IPS-18a (cell line): ENCODE results near the gene DZIP1.
"Not testable (repeated sequence)": the region's sequence is repeated elsewhere in the genome, so short reads cannot be mapped to it uniquely, and the experiment has no call there.

ENCODE experiments used
- H3K27ac ChIP-seq: one replicate; pipeline ENCODE4 v1.5.1; 2013; ENCODE audit warnings: low read length
- H3K27me3 ChIP-seq: one replicate; pipeline ENCODE4 v1.6.1; 2013; ENCODE audit warnings: mild to moderate bottlenecking, low read length; ENCODE audit not compliant: control insufficient read depth, insufficient read depth
- H3K36me3 ChIP-seq: one replicate; pipeline ENCODE4 v1.6.1; 2013; ENCODE audit warnings: low read depth, low read length; ENCODE audit not compliant: control insufficient read depth
- H3K4me1 ChIP-seq: one replicate; pipeline ENCODE4 v1.6.1; 2013; ENCODE audit warnings: low read depth, low read length; ENCODE audit not compliant: control insufficient read depth
- H3K4me3 ChIP-seq: one replicate; pipeline ENCODE4 v1.5.1; 2013; ENCODE audit warnings: low read length
- H3K9ac ChIP-seq: one replicate; pipeline ENCODE4 v1.6.1; 2013; ENCODE audit warnings: mild to moderate bottlenecking, low read length, moderate library complexity
- H3K9me3 ChIP-seq: one replicate; pipeline ENCODE4 v1.6.1; 2013; ENCODE audit warnings: low read depth, low read length; ENCODE audit not compliant: control insufficient read depth

DZIP1 gene

DNA sequence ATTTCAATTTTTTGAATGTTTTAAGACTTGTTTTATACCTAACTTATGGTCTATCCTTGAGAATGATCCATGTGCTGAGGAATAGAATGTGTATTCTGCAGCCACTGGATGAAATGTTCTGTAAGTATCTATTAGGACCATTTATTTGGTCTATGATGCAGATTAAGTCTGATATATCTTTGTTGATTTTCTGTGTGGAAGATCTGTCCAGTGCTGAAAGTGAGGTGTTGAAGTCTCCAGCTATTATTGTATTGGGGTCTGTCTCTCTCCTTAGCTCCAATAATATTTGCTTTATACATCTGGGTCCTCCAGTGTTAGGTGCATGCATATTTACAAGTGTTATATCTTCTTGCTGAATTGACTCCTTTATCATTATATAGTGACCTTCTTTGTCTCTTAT is 22.7 kb upstream of the DZIP1 start:
- not testable (repeated sequence) for H3K4me1 ChIP-seq, H3K36me3 ChIP-seq, H3K27ac ChIP-seq, H3K27me3 ChIP-seq, H3K4me3 ChIP-seq, H3K9ac ChIP-seq
- H3K9me3 ChIP-seq, result peaks cover 23% of the 10 kb centered on the region

GRCh38 chr13:95660981-95661581 is 16.6 kb upstream of the DZIP1 start:
- peaks cover 10% of the 10 kb centered on the region for H3K9me3 ChIP-seq
- H3K9ac ChIP-seq, result no peak overlapping the region
- no peak overlapping the region for H3K4me3 ChIP-seq
- no peaks in the 10 kb centered on the region for H3K36me3 ChIP-seq
- no peaks in the 10 kb centered on the region for H3K27me3 ChIP-seq
- H3K27ac ChIP-seq, result no peak overlapping the region
- H3K4me1 ChIP-seq, result no peaks in the 10 kb centered on the region

GRCh38 chr13:95659500-95659899 is 15.0 kb upstream of the DZIP1 start:
- Histone ChIP-seq H3K9ac (no peak overlapping the region), H3K36me3 (no peaks in the 10 kb centered on the region), H3K27me3 (no peaks in the 10 kb centered on the region), H3K27ac (no peak overlapping the region), H3K9me3 (no peaks in the 10 kb centered on the region), H3K4me3 (no peak overlapping the region), H3K4me1 (no peaks in the 10 kb centered on the region)

DNA sequence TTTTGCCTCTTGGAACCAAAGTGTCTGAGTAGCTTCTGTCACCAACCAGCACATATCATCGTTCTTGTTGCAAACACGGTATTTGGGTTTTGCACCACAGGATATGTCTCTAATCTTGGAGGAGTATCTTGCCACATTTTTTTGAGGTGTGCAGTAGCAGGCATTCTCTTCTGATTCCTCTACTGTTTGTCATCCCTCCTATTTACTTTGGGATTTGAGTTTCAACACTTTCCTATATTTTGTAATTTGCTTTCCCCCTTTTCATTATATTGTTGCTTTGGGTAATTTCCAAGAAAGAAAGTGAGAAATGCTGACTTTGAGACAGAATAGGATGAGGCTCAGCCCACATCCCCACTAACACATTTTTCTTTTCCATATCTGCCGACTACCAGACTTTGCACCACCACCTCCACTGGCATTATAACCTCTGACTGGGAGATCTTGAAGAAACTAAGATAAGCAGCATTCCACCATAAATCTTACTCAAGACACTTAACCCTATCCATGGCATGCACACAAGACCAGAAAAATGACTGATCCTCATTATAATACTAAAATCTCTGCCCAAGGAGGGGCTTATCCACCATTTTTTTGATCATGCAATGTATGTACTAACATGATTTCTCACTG is 12.0 kb upstream of the DZIP1 start:
- no peaks in the 10 kb centered on the region for H3K27me3 ChIP-seq
- H3K4me3 ChIP-seq, result no peak overlapping the region
- no peak overlapping the region for H3K9ac ChIP-seq
- peaks cover 4% of the 10 kb centered on the region for H3K4me1 ChIP-seq
- H3K9me3 ChIP-seq, result no peaks in the 10 kb centered on the region
- no peak overlapping the region for H3K27ac ChIP-seq
- H3K36me3 ChIP-seq, result no peaks in the 10 kb centered on the region

DNA sequence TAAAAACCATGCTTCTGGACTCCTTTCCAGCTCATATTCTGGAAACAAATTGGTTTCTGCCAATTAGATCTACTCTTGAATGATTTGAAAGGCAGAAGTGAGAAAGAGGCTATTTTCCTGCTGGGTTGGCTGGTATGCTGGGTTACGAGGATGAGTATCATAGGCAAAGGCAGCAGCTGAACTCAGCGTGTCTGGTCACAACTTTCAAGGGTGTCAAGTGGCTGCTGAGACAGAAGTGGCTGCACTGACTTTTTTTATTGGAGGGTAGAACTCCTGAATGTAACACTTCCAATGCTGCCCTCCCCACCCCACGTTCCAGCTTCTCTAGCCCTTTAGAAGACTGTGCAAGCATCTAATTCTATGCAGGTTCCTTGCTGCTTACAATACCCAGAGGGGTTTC is 8.3 kb upstream of the DZIP1 start:
- Histone ChIP-seq H3K4me3 (no peak overlapping the region), H3K9me3 (no peaks in the 10 kb centered on the region), H3K36me3 (no peaks in the 10 kb centered on the region), H3K4me1 (peaks cover 4% of the 10 kb centered on the region), H3K27me3 (no peaks in the 10 kb centered on the region), H3K27ac (no peak overlapping the region), H3K9ac (no peak overlapping the region)

DNA sequence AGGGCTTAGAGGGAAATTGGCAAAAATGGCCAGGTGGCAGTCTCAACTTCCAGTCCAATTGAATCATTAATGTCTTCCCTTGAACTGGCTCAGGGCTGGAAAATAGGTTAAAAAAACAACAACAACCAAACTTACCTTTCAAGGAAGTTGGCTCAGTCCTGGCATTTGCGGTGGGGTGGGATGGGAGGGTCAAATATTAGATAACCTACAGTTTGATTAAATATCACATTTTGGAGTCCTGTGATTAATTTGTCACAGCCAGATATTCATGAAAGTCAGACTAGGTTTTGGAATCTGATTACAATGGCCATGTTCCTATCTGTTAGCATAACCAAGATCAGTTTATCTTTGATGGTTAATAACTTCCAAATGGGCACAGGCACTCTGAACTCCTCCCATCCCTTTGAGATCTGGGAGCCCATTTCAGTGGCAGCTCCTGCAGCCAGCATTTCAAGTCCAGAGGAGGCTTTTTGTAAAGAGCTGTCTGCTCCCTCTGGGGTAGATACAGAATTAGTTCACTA is 7.8 kb upstream of the DZIP1 start:
- Histone ChIP-seq H3K4me3 (no peak overlapping the region), H3K27ac (no peak overlapping the region), H3K36me3 (no peaks in the 10 kb centered on the region), H3K9me3 (no peaks in the 10 kb centered on the region), H3K27me3 (no peaks in the 10 kb centered on the region), H3K9ac (no peak overlapping the region), H3K4me1 (peaks cover 4% of the 10 kb centered on the region)

DNA sequence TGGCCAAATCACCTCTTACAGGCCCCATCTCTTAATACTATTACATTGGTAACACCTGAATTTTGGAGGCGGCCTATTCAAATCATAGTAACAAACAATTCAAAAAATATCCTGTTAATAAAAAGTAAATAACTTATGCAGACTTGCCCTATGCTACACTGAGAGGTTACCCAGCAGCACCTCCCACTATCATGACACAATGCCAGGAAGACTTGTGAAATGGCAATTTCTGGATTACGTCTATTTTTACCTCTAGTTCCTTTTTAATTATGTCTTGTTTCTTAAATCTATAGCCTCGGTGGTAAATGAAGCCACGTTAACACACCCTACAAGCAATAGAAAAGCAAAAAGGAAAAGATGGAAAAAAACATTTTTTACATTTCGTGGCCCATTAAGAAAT is 6.2 kb upstream of the DZIP1 start:
- Histone ChIP-seq H3K36me3 (no peaks in the 10 kb centered on the region), H3K27ac (no peak overlapping the region), H3K27me3 (no peaks in the 10 kb centered on the region), H3K4me3 (no peak overlapping the region), H3K9ac (no peak overlapping the region), H3K9me3 (no peaks in the 10 kb centered on the region), H3K4me1 (peaks cover 4% of the 10 kb centered on the region)

DNA sequence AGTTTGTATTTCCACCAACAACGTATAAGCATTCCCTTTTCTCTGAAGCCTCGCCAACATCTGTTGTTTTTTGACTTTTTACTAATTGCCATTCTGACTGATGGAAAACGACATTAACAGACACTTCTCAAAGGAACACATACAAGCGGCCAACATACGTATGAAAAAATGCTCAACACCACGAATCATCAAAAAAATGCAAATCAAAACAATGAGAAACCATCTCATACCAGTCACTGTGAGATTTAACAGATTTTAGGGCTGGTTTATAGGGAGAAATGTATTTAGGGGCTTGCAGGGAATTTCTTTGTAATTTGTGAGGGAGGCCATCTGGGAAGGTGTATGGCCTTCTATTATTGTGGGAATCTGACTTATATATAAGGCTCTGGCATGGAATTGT is 2.8 kb upstream of the DZIP1 start:
- H3K36me3 ChIP-seq, result no peaks in the 10 kb centered on the region
- no peak overlapping the region for H3K27ac ChIP-seq
- no peaks in the 10 kb centered on the region for H3K9me3 ChIP-seq
- no peaks in the 10 kb centered on the region for H3K27me3 ChIP-seq
- H3K4me3 ChIP-seq, result no peak overlapping the region
- H3K9ac ChIP-seq, result no peak overlapping the region
- peaks cover 8% of the 10 kb centered on the region for H3K4me1 ChIP-seq

DNA sequence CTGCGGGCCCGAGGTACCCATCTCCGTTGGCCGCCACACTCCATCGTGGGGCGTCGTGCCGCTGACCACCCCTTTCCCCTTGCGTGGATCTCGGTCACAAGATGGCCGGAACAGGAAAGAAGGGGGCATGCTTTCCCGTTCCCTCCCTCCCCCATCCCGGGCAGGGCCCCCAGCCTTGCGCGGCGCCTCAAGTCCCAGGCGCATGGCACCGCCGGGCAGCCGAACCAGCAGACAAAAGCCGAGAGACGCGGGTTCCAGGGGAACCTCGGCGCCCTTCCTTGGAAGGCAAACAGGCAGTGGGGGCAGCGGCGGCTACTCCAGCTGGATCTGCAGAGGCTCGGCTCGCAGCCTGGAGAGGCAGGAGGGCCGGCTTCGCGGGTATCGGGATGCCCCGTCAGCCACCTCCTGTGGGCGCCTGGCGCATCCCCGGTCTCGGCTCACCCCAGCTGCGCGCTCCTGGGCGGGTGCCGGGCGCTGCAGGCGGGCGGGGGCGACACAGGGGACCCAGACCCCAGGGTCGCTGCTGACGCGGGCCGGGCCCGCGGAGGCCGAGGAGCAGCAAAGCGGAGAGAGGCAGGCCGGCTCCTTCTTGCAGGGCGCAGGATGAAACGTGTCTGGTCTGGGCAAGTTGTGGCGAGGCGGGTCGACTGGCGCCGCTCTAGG is 439 bp downstream of the DZIP1 start:
- H3K4me3 ChIP-seq, result peak overlapping the region; percentile 76
- no peak overlapping the region for H3K27ac ChIP-seq
- no peaks in the 10 kb centered on the region for H3K27me3 ChIP-seq
- H3K4me1 ChIP-seq, result peaks cover 8% of the 10 kb centered on the region
- H3K9me3 ChIP-seq, result no peaks in the 10 kb centered on the region
- peak overlapping the region; percentile 85 for H3K9ac ChIP-seq
- H3K36me3 ChIP-seq, result peaks cover 13% of the 10 kb centered on the region

DNA sequence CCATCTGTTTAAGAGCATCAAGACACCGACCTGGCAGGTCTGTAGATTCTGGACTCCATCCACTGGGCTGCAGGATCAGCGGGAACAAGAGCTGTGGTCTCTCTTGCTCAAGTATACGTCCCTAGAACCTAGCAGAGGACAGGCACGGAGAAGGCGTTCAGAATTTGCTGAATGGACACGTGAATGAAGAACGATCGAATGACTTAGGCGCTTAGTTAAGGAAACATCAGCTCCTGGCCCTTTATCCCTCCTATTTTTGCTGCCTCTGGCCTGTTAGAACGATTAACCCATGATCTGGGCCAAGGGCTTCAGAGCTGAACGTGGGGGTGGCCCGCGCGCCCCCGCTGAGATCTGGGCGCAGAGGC is 953 bp downstream of the DZIP1 start:
- Histone ChIP-seq H3K9ac (peak overlapping the region; percentile 85), H3K4me1 (peaks cover 8% of the 10 kb centered on the region), H3K4me3 (peak overlapping the region; percentile 76), H3K27me3 (no peaks in the 10 kb centered on the region), H3K36me3 (peaks cover 18% of the 10 kb centered on the region), H3K27ac (no peak overlapping the region), H3K9me3 (no peaks in the 10 kb centered on the region)

- Histone ChIP-seq H3K9ac (peak overlapping the region; percentile 85), H3K27me3 (no peaks in the 10 kb centered on the region), H3K36me3 (peaks cover 20% of the 10 kb centered on the region), H3K27ac (no peak overlapping the region), H3K4me3 (peak overlapping the region; percentile 76), H3K9me3 (no peaks in the 10 kb centered on the region), H3K4me1 (peaks cover 8% of the 10 kb centered on the region)
Observed at GRCh38 chr13:95642999-95643398, 1.5 kb downstream of the DZIP1 start.
